Gastroesophageal sphincter (tissue), 3 donors: Measurements from ENCODE around the gene TLCD2.

ENCODE experiments used
- CTCF ChIP-seq, 4 experiments: fragments of 200-600 bp in 2 of 4; fragments of 450-650 bp in 2 of 4; sonication (generic) in 1 of 4; IDR thresholded peaks; one replicate each; pipeline ENCODE4 v1.5.1; 2017 to 2019; ENCODE audit warnings: antibody characterized with exemption in 4 of 4, mild to moderate bottlenecking in 2 of 4, moderate library complexity in 2 of 4
- EP300 ChIP-seq: sonication (generic); formaldehyde crosslinking; IDR thresholded peaks from one replicate; pipeline ENCODE4 v1.6.1; 2017; ENCODE audit warnings: antibody characterized with exemption, mild to moderate bottlenecking
- POLR2A ChIP-seq, 2 donors: fragments of 450-650 bp; IDR thresholded peaks; one replicate each; pipeline ENCODE4 v1.6.1; 2017; ENCODE audit warnings: antibody characterized with exemption in 2 of 2, mild to moderate bottlenecking in 2 of 2, moderate library complexity in 1 of 2
- POLR2AphosphoS5 ChIP-seq: sonication (generic); formaldehyde crosslinking; IDR thresholded peaks from one replicate; pipeline ENCODE4 v1.6.1; 2017; ENCODE audit warnings: antibody characterized with exemption

GRCh38 chr17:1686086-1686485, 24.1 kb downstream of the TLCD2 start:
- no peak for TF ChIP-seq CTCF (IDR thresholded peaks at IDR 0.05)
- TF ChIP-seq POLR2A (IDR thresholded peaks at IDR 0.05): no peak
- no peak for TF ChIP-seq EP300
- TF ChIP-seq POLR2AphosphoS5: no peak
